SK-N-MC (cell line): Measurements from ENCODE around the gene ZNF786.
"Not testable (repeated sequence)": the region's sequence is repeated elsewhere in the genome, so short reads cannot be mapped to it uniquely, and the experiment has no call there.

ENCODE experiments used
- DNase-seq: peaks from one replicate; pipeline ENCODE4 v3.0.0-alpha.2; 2011; ENCODE audit warnings: low read depth, low spot score
- H3K27ac ChIP-seq: fragments of 200-600 bp; sonication (generic); 2 replicates; pipeline ENCODE4 v1.5.1; 2016; ENCODE audit warnings: mixed run types
- H3K36me3 ChIP-seq: fragments of 200-600 bp; sonication (generic); 2 replicates; pipeline ENCODE4 v1.6.1; 2017; ENCODE audit warnings: antibody characterized with exemption, low read length, mixed read lengths; ENCODE audit not compliant: insufficient read depth
- H3K4me3 ChIP-seq: fragments of 200-600 bp; sonication (generic); 2 replicates; pipeline ENCODE4 v1.5.1; 2016
- H3K9ac ChIP-seq: fragments of 200-600 bp; sonication (generic); 2 replicates; pipeline ENCODE4 v1.8.0; 2017; ENCODE audit warnings: mixed run types, mixed read lengths; ENCODE audit not compliant: insufficient read length
- H3K9me3 ChIP-seq: fragments of 200-600 bp; sonication (generic); 2 replicates; pipeline ENCODE4 v1.6.1; 2017; ENCODE audit warnings: low read depth, mild to moderate bottlenecking, antibody characterized with exemption, low read length, moderate library complexity, mixed read lengths
- EZH2 ChIP-seq: fragments of 200-600 bp; sonication (generic); IDR thresholded peaks from one replicate; pipeline ENCODE4 v1.6.1; 2017; ENCODE audit warnings: antibody characterized with exemption
- FOXP2 ChIP-seq: optimal IDR thresholded peaks from 2 replicates; pipeline ENCODE3; 2011; ENCODE audit warnings: mild to moderate bottlenecking, moderate library complexity; ENCODE audit not compliant: insufficient read depth; ENCODE audit errors: extremely low read length, control extremely low read depth
- POLR2AphosphoS5 ChIP-seq: IDR thresholded peaks from 2 replicates; pipeline ENCODE4 v1.6.1; 2012; ENCODE audit warnings: mild to moderate bottlenecking, low read depth, low read length, borderline replicate concordance

ZNF786 gene

DNA sequence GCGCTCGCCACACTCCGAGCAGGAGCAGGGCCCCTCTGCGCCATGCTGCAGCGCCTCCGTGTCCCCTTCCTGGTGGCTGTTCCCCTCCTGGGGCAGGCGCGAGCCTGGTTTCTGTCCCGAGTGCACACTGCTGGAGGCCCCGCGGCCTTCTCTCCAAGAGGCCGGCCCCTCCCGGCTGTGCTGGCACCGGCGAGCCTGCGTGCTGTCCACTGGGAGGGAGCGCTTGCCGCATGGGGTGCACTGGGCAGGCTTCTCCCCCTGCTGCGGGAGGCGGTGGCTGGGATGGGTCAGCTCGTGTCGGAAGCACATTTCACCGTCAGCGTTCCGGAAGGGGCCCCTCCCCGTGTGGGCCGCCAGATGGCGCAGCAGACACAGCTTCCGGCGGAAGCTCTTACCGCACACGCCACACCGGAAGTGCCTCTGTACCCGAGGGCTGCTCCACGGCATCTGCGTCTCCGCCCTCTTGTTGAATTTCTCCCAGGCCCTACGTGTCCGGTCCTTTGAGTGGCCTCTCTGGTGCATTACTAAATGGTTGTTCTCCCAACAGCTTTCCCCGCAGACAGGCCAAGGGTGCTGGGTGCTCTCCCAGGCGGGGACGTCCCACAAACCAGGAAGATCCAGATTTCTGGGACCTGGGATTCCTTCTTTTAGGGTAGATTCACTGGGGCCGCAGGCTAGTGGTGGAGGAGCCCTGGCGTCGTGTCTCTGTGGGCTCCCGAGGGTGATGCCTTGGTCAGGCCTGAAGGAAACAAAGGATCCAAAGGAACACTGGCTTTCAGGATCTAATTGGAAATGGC, 18.7 kb downstream of the ZNF786 start:
- no peak overlapping the region for H3K27ac ChIP-seq

GRCh38 chr7:149071182-149071635, 19.3 kb downstream of the ZNF786 start:
- no peak for DNase-seq
- Histone ChIP-seq H3K27ac (no peak overlapping the region), H3K36me3 (peaks cover 44% of the 10 kb centered on the region), H3K4me3 (no peak overlapping the region), H3K9ac (no peak overlapping the region), H3K9me3 (no peaks in the 10 kb centered on the region)
- TF ChIP-seq EZH2 = no peak
- no peak for TF ChIP-seq POLR2AphosphoS5

More for the DNA sequence above, 18.7 kb downstream of the ZNF786 start:
- no peak for DNase-seq
- Histone ChIP-seq H3K9ac (no peak overlapping the region), H3K36me3 (peaks cover 48% of the 10 kb centered on the region), H3K9me3 (no peaks in the 10 kb centered on the region), H3K4me3 (no peak overlapping the region)
- TF ChIP-seq EZH2 (no peak), FOXP2 (no peak), POLR2AphosphoS5 (no peak)

GRCh38 chr7:149070372-149071125, 20.0 kb downstream of the ZNF786 start:
- no peak overlapping the region for H3K9ac ChIP-seq
- TF ChIP-seq EZH2 = no peak
- TF ChIP-seq POLR2AphosphoS5 = no peak
- no peak for TF ChIP-seq FOXP2

DNA sequence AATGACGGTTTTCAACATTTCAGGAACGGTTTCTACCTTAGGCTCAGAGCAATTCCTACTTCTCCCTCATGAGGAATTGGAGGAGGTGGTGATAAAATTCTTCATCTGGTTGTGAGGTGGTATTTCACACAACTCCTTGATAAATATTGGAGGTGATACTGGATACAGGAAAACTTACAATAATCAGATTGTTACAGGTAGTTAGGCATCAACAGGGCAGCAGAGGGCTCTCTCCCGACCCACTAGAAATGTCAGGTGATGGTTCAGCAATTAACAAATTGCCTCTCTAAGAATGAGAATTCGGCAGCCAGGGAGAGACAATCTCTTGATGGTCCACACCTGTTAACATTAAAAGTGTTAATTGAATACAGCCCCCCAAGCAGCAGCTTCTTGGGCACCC, 22.6 kb downstream of the ZNF786 start:
- DNase-seq = no peak
- TF ChIP-seq EZH2 (no peak), FOXP2 (no peak), POLR2AphosphoS5 (no peak)
- no peak overlapping the region for H3K9ac ChIP-seq

More at GRCh38 chr7:149070372-149071125, 20.0 kb downstream of the ZNF786 start:
- Histone ChIP-seq H3K36me3 (peaks cover 44% of the 10 kb centered on the region), H3K27ac (no peak overlapping the region; the same call in 1 of the 2 replicates), H3K9me3 (no peaks in the 10 kb centered on the region), H3K4me3 (no peak overlapping the region)
- no peak for DNase-seq

DNA sequence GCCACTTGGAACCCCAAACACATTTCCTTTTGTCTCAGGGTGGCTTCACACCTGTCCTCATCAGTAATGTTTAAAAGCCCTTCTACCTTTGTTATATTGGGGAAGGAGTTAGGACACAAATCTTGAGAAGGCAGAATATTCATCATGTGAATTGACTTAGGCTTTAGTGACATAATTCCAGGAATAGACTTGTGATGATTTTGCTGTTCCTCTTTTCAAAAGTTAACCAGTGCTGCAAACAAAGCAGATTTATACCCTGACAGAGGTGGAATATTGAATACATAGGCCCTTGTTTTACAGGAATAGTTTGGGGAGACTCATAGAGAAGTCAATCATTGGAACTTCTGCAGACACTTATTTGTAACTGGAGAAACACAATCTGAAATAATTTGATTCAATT, 27.0 kb downstream of the ZNF786 start:
- no peak for DNase-seq
- TF ChIP-seq EZH2 (no peak), FOXP2 (no peak), POLR2AphosphoS5 (no peak)

More for the DNA sequence above, 22.6 kb downstream of the ZNF786 start:
- Histone ChIP-seq H3K9me3 (no peaks in the 10 kb centered on the region), H3K27ac (no peak overlapping the region), H3K36me3 (peaks cover 32% of the 10 kb centered on the region), H3K4me3 (no peak overlapping the region)

DNA sequence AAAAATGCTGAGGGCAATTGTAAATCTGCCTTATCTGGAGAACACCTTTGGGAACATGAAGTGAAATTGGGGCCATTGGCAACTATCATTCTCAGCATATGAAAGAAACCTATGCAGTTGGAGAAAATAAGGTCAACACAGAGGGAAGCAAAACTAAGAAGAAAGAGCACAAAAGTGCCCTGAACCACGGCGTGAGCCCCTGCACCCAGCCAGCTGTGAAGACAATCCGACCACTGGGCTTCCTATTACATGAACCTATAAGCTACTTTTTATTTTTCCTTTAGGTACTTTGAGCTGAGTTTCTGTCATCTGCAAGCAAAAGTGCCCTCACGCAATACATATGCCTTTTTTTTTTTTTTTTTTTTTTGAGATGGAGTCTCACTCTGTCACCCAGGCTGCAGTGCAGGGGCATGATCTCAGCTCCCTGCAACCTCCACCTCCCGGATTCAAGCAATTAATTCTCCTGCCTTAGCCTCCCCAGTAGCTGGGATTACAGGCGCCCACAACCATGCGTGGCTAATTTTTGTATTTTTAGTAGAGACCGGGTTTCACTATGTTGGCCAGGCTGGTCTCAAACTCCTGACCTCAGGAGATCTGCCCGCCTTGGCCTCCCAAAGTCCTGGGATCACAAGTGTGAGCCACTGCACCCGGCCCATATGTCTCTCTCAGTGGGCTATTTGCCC, 28.2 kb downstream of the ZNF786 start:
- H3K9me3 ChIP-seq, H3K27ac ChIP-seq, H3K9ac ChIP-seq, H3K4me3 ChIP-seq, DNase-seq, H3K36me3 ChIP-seq: not testable (repeated sequence)

More for the DNA sequence above, 27.0 kb downstream of the ZNF786 start:
- H3K9ac ChIP-seq = no peak overlapping the region
- no peak overlapping the region for H3K4me3 ChIP-seq
- no peaks in the 10 kb centered on the region for H3K9me3 ChIP-seq
- 0 out of 2 replicates have a peak overlapping the region, but pooled peaks have one; percentile 65 for H3K27ac ChIP-seq
- H3K36me3 ChIP-seq = 0 out of 2 replicates have a peak, but pooled peaks cover 3% of the 10 kb centered on the region

GRCh38 chr7:149060156-149060555, 30.4 kb downstream of the ZNF786 start:
- H3K9me3 ChIP-seq = no peaks in the 10 kb centered on the region

GRCh38 chr7:149053885-149054284, 36.6 kb downstream of the ZNF786 start:
- no peak overlapping the region for H3K4me3 ChIP-seq
- no peak for DNase-seq
- H3K36me3 ChIP-seq = no peaks in the 10 kb centered on the region
- TF ChIP-seq FOXP2 (no peak), EZH2 (no peak), POLR2AphosphoS5 (no peak)
- no peaks in the 10 kb centered on the region for H3K9me3 ChIP-seq
- no peak overlapping the region for H3K27ac ChIP-seq
- H3K9ac ChIP-seq = no peak overlapping the region

More at GRCh38 chr7:149060156-149060555, 30.4 kb downstream of the ZNF786 start:
- TF ChIP-seq EZH2 (no peak), POLR2AphosphoS5 (no peak)
- H3K36me3 ChIP-seq = no peaks in the 10 kb centered on the region
- DNase-seq = peak; percentile 68
- no peak overlapping the region for H3K4me3 ChIP-seq
- H3K9ac ChIP-seq = peak overlapping the region; percentile 46
- H3K27ac ChIP-seq = peak overlapping the region; percentile 78
